Activated CD4-positive, alpha-beta memory T cell treated with anti-CD3 and anti-CD28 coated beads, Interleukin-2, amount 10 ng/mL, durations not matched to agents 7 days and 5 days (primary cell): ENCODE data around the gene MYO5B. TPM values are rescaled to one million over a fixed set of nuclear protein-coding genes. Genes with fewer than 3 reads are reported as not detected.

Experiments used
- CTCF ChIA-PET: fragments of 350-600 bp; sonication (Branson Sonifier 250); formaldehyde crosslinking; loops from one replicate; lab custom pipeline; 2021; ENCODE audit warnings: antibody characterized with exemption, inconsistent platforms; lab: Charles Lee
- POLR2A ChIA-PET: fragments of 350-600 bp; sonication (Branson Sonifier 250); formaldehyde crosslinking; loops from one replicate; lab custom pipeline; 2021; ENCODE audit warnings: antibody characterized with exemption; lab: Charles Lee
- DNase-seq: peaks from one replicate; pipeline ENCODE4 v3.0.0-alpha.2; 2020
- H3K27ac Mint-ChIP-seq: one replicate; pipeline ENCODE4 v1.8.0; 2021; ENCODE audit warnings: mild to moderate bottlenecking, mixed read lengths
- H3K27me3 Mint-ChIP-seq: one replicate; pipeline ENCODE4 v1.8.0; 2021; ENCODE audit warnings: mixed read lengths
- H3K36me3 Mint-ChIP-seq: one replicate; pipeline ENCODE4 v1.8.0; 2021; ENCODE audit warnings: low read depth, mixed read lengths
- H3K4me1 Mint-ChIP-seq: one replicate; pipeline ENCODE4 v1.8.0; 2021; ENCODE audit warnings: mixed read lengths
- H3K4me3 Mint-ChIP-seq: one replicate; pipeline ENCODE4 v1.8.0; 2021; ENCODE audit warnings: mild to moderate bottlenecking, mixed read lengths
- H3K9me3 Mint-ChIP-seq: one replicate; pipeline ENCODE4 v1.8.0; 2021; ENCODE audit warnings: mixed read lengths
- total RNA-seq, 2 experiments: library from RNA; stranded (reverse); gene quantifications; one replicate each; pipeline ENCODE4 v1.2.3, GENCODE V29; 2021

Gene MYO5B
- total RNA-seq, 2 experiments from 2014 or later = not detected

- CTCF ChIA-PET = no interaction called here
Observed at GRCh38 chr18:50060822-50061221, 134.1 kb downstream of the MYO5B start.

GRCh38 chr18:50058731-50059130 lies 136.2 kb downstream of the MYO5B start:
- Mint-ChIP-seq H3K4me1 (no peaks in the 10 kb centered on the region), H3K27me3 (peaks cover 19% of the 10 kb centered on the region), H3K9me3 (no peaks in the 10 kb centered on the region), H3K36me3 (no peaks in the 10 kb centered on the region), H3K27ac (no peak overlapping the region), H3K4me3 (no peak overlapping the region)
- no peak for DNase-seq
- ChIA-PET POLR2A (no interaction called here), CTCF (no interaction called here)

More at GRCh38 chr18:50060822-50061221, 134.1 kb downstream of the MYO5B start:
- Mint-ChIP-seq H3K4me3 (no peak overlapping the region), H3K4me1 (no peaks in the 10 kb centered on the region), H3K27me3 (peaks cover 18% of the 10 kb centered on the region), H3K9me3 (no peaks in the 10 kb centered on the region), H3K27ac (no peak overlapping the region), H3K36me3 (no peaks in the 10 kb centered on the region)
- POLR2A ChIA-PET = no interaction called here
- no peak for DNase-seq

DNA sequence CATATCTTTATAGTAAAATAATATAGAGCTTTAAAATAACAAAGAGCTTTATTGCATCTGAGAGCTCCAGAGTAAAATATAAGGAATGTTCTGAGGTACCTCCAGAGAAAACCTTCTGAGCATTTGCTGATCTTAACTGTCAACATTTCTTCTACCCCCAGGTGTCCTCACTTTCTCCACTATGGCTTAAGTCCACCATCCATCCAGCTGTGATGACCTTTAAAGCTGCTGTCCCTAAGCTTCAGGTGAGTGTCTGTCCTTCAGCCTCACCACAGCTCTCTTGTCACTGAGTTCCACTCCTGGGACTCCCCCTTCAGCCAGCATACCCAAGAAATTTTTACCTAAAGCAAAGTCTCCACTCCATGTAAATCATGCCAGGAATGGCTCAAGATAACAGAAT lies 137.9 kb downstream of the MYO5B start:
- Mint-ChIP-seq H3K36me3 (no peaks in the 10 kb centered on the region), H3K4me3 (no peak overlapping the region), H3K9me3 (no peaks in the 10 kb centered on the region), H3K27me3 (peaks cover 23% of the 10 kb centered on the region), H3K27ac (no peak overlapping the region), H3K4me1 (no peaks in the 10 kb centered on the region)
- no peak for DNase-seq
- ChIA-PET CTCF (interaction anchor here (0.7 to 1.0 kb wide), 2 partner anchors 43 to 300 kb away, joined by 3 read pairs; no protein-coding TSS in a partner anchor), POLR2A (no interaction called here)

GRCh38 chr18:50056185-50056584 lies 138.8 kb downstream of the MYO5B start:
- POLR2A ChIA-PET = no interaction called here
- Mint-ChIP-seq H3K27ac (no peak overlapping the region), H3K36me3 (no peaks in the 10 kb centered on the region), H3K9me3 (no peaks in the 10 kb centered on the region), H3K4me3 (no peak overlapping the region), H3K27me3 (peaks cover 23% of the 10 kb centered on the region), H3K4me1 (no peaks in the 10 kb centered on the region)
- CTCF ChIA-PET = interaction anchor here (1.0 to 1.2 kb wide), 2 partner anchors 301 to 373 kb away, joined by 3 read pairs; no protein-coding TSS in a partner anchor
- DNase-seq = no peak

GRCh38 chr18:50055488-50055887 lies 139.5 kb downstream of the MYO5B start:
- H3K27ac Mint-ChIP-seq = no peak overlapping the region
- H3K4me1 Mint-ChIP-seq = no peaks in the 10 kb centered on the region
- ChIA-PET CTCF (interaction anchor here (1.2 kb wide), 1 partner anchor 374 kb away, joined by 3 read pairs; no protein-coding TSS in a partner anchor), POLR2A (no interaction called here)
- H3K9me3 Mint-ChIP-seq = no peaks in the 10 kb centered on the region
- peaks cover 23% of the 10 kb centered on the region for H3K27me3 Mint-ChIP-seq
- DNase-seq = no peak
- H3K4me3 Mint-ChIP-seq = no peak overlapping the region
- H3K36me3 Mint-ChIP-seq = no peaks in the 10 kb centered on the region

DNA sequence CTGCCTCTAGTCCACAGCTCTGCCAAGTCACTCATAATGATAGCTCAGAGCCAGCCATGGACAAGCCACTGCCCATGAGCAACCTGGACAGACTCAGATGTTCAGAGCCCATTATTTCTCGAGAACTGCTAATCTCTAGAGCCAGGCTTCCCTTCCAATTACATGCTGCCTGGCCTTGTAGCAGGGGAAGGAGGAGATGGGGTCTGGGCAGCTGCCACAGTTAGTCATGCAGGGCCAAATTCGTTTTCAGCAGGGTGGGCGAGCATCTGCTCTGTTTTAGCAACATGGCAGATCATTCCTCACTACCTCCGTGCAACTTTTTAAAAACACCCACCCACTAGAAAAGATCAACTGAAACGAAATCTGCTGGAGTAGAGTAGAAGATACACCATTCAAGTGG lies 141.8 kb downstream of the MYO5B start:
- no peak for DNase-seq

DNA sequence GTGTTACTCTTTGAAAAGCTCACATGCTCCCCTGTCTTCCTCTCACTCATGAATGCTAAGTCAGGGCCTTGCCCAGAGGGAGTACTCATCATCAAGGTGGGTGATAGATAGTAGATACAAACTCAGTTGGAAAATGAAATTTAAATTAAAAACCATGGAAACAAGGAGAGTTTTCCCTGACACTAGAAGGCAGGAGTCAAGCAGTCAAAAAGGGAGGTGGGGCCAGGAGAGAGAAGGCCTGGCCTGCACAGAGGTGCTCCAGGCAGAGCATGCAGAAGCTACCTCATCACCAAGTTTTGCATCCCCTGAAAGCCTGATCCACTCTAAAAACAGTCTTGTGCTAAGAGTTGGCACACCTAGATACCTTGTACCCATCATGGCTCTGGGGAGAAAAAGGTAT lies 143.7 kb downstream of the MYO5B start:
- no peaks in the 10 kb centered on the region for H3K36me3 Mint-ChIP-seq
- peaks cover 15% of the 10 kb centered on the region for H3K27me3 Mint-ChIP-seq
- POLR2A ChIA-PET = no interaction called here
- no peaks in the 10 kb centered on the region for H3K4me1 Mint-ChIP-seq
- no peak overlapping the region for H3K27ac Mint-ChIP-seq
- CTCF ChIA-PET = no interaction called here
- no peak overlapping the region for H3K4me3 Mint-ChIP-seq
- H3K9me3 Mint-ChIP-seq = no peaks in the 10 kb centered on the region
- DNase-seq = no peak

More for the DNA sequence above, 141.8 kb downstream of the MYO5B start:
- no peaks in the 10 kb centered on the region for H3K36me3 Mint-ChIP-seq
- POLR2A ChIA-PET = no interaction called here
- H3K4me3 Mint-ChIP-seq = no peak overlapping the region
- H3K27ac Mint-ChIP-seq = no peak overlapping the region
- peaks cover 15% of the 10 kb centered on the region for H3K27me3 Mint-ChIP-seq
- H3K9me3 Mint-ChIP-seq = no peaks in the 10 kb centered on the region
- CTCF ChIA-PET = no interaction called here
- no peaks in the 10 kb centered on the region for H3K4me1 Mint-ChIP-seq

DNA sequence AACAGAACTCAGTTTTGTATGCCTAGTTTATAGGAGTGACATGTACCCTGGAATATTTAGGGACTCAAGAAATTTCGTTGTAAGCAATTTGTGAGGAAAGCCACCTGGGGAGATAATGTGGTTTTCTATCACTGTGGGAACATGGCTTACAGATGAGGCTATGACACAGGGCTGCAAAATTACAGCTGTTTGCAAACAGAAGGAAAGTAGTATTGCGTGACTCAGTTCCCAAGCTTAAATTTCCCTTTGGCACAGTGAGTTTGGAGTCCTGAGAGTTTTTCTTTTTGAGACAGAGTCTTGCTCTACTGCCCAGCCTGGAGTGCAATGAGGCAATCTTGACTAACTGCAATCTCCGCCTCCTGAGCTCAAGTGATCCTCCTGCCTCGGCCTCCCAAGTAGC lies 149.8 kb downstream of the MYO5B start:
- H3K36me3 Mint-ChIP-seq = no peaks in the 10 kb centered on the region
- DNase-seq = no peak
- CTCF ChIA-PET = no interaction called here
- peaks cover 10% of the 10 kb centered on the region for H3K27me3 Mint-ChIP-seq
- no peak overlapping the region for H3K4me3 Mint-ChIP-seq
- no peaks in the 10 kb centered on the region for H3K9me3 Mint-ChIP-seq
- POLR2A ChIA-PET = no interaction called here
- H3K27ac Mint-ChIP-seq = no peak overlapping the region
- no peaks in the 10 kb centered on the region for H3K4me1 Mint-ChIP-seq

GRCh38 chr18:50044402-50044801 lies 150.5 kb downstream of the MYO5B start:
- Mint-ChIP-seq H3K27me3 (peaks cover 10% of the 10 kb centered on the region), H3K27ac (no peak overlapping the region), H3K9me3 (no peaks in the 10 kb centered on the region), H3K4me3 (no peak overlapping the region), H3K36me3 (no peaks in the 10 kb centered on the region), H3K4me1 (no peaks in the 10 kb centered on the region)
- DNase-seq = no peak
- ChIA-PET CTCF (no interaction called here), POLR2A (no interaction called here)

DNA sequence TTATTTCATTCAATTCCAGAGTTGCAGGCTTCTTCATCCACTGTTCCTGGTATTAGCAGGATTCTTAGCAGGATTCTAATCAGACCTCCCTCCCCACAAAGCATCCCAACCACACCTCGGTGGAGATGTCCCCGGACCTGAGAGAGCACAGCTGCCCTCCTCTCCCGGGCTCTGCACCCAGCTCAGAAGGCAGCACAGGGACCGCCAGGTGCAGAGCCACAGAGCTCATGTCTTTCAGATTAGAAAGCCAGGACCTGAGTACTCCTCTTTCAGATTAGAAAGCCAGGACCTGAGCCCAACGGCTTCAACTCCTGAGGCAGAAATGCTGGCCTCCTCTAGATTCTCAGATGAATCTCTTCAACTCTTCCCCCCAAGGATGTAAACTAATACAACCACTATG lies 152.3 kb downstream of the MYO5B start:
- ChIA-PET CTCF (interaction anchor here (1.0 kb wide), 1 partner anchor 161 kb away, joined by 3 read pairs; no protein-coding TSS in a partner anchor), POLR2A (no interaction called here)
- no peaks in the 10 kb centered on the region for H3K4me1 Mint-ChIP-seq
- H3K36me3 Mint-ChIP-seq = no peaks in the 10 kb centered on the region
- DNase-seq = no peak
- no peak overlapping the region for H3K4me3 Mint-ChIP-seq
- peaks cover 12% of the 10 kb centered on the region for H3K27me3 Mint-ChIP-seq
- no peaks in the 10 kb centered on the region for H3K9me3 Mint-ChIP-seq
- H3K27ac Mint-ChIP-seq = no peak overlapping the region

- DNase-seq = no peak
- Mint-ChIP-seq H3K36me3 (no peaks in the 10 kb centered on the region), H3K4me1 (no peaks in the 10 kb centered on the region), H3K27ac (no peak overlapping the region), H3K4me3 (no peak overlapping the region), H3K9me3 (no peaks in the 10 kb centered on the region), H3K27me3 (peaks cover 23% of the 10 kb centered on the region)
- ChIA-PET CTCF (interaction anchor here (0.6 to 1.8 kb wide), 2 partner anchors 228 to 502 kb away, joined by 3 to 4 read pairs; no protein-coding TSS in a partner anchor), POLR2A (no interaction called here)
Observed at GRCh38 chr18:50039746-50040145, 155.2 kb downstream of the MYO5B start.

GRCh38 chr18:50038448-50038847 lies 156.5 kb downstream of the MYO5B start:
- Mint-ChIP-seq H3K36me3 (no peaks in the 10 kb centered on the region), H3K9me3 (no peaks in the 10 kb centered on the region), H3K27me3 (peaks cover 24% of the 10 kb centered on the region), H3K4me1 (no peaks in the 10 kb centered on the region), H3K4me3 (no peak overlapping the region), H3K27ac (no peak overlapping the region)
- ChIA-PET POLR2A (no interaction called here), CTCF (interaction anchor here (1.8 kb wide), 1 partner anchor 230 kb away, joined by 4 read pairs; no protein-coding TSS in a partner anchor)
- no peak for DNase-seq

DNA sequence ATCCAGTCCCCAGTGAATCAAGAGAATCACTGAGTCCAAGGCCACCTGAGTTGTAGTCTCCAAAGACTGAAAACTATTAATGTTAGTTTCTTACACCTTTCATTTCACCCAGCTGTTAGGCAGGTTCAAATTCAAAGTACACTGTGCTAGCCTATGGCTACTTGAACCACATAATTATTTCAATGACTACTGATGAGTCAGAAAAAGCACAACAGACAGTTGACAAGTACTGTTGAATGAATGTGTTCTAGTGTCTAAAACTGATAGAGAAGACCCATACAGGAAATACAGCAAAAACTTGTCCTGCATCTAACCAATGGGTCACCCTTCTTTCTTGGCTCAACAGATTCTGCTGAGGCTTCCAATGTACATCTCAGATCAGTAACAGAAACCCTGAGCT lies 160.9 kb downstream of the MYO5B start:
- no peak for DNase-seq
- Mint-ChIP-seq H3K27me3 (peaks cover 29% of the 10 kb centered on the region), H3K4me1 (no peaks in the 10 kb centered on the region), H3K4me3 (no peak overlapping the region), H3K36me3 (no peaks in the 10 kb centered on the region), H3K27ac (no peak overlapping the region), H3K9me3 (no peaks in the 10 kb centered on the region)
- POLR2A ChIA-PET = no interaction called here
- CTCF ChIA-PET = no interaction called here

GRCh38 chr18:50033004-50033403 lies 161.9 kb downstream of the MYO5B start:
- peaks cover 30% of the 10 kb centered on the region for H3K27me3 Mint-ChIP-seq
- no peak overlapping the region for H3K4me3 Mint-ChIP-seq
- ChIA-PET POLR2A (no interaction called here), CTCF (no interaction called here)
- no peak for DNase-seq
- no peaks in the 10 kb centered on the region for H3K4me1 Mint-ChIP-seq
- H3K27ac Mint-ChIP-seq = no peak overlapping the region
- H3K36me3 Mint-ChIP-seq = no peaks in the 10 kb centered on the region
- H3K9me3 Mint-ChIP-seq = no peaks in the 10 kb centered on the region
